HepG2 (cell line): ENCODE measurements around the gene WDFY1. TPM values are rescaled to one million over a fixed set of nuclear protein-coding genes. Genes with fewer than 3 reads are reported as not detected.

Experiments used
- FOXK2 ChIP-seq: fragments of 450-650 bp; IDR thresholded peaks from 2 replicates; pipeline ENCODE4 v1.6.1; 2016
- NCOA5 ChIP-seq: sonication (generic); formaldehyde crosslinking; IDR thresholded peaks from 2 replicates; pipeline ENCODE4 v1.4.0; 2020; ENCODE audit warnings: missing genetic modification reagents
- SOX6 ChIP-seq, 2 experiments: fragments of 450-650 bp in 1 of 2; sonication (generic) in 1 of 2; formaldehyde crosslinking in 1 of 2; IDR thresholded peaks; 2 replicates each; pipeline versions ENCODE4 v1.4.0 to v1.6.1; 2017 to 2020; ENCODE audit warnings: antibody characterized with exemption in 1 of 2, mild to moderate bottlenecking in 1 of 2, missing genetic modification reagents in 1 of 2
- SP5 ChIP-seq: IDR thresholded peaks from 2 replicates; pipeline ENCODE4 v1.6.1; 2016; ENCODE audit warnings: low read depth, borderline replicate concordance
- SRSF1 ChIP-seq: fragments of 200-400 bp; formaldehyde crosslinking; optimal IDR thresholded peaks from 2 replicates; pipeline ENCODE3; 2017; ENCODE audit warnings: mild to moderate bottlenecking, low read depth, low read length, moderate library complexity
- TEAD3 ChIP-seq: optimal IDR thresholded peaks from 2 replicates; pipeline ENCODE3; 2016; ENCODE audit warnings: borderline replicate concordance
- polyA plus RNA-seq, 8 experiments: library from polyadenylated mRNA; depleted of rRNA in 3 of 8; stranded (reverse) in 7 of 8; unstranded in 1 of 8; fragments of >200 nt; fragmentation: Illumina TruSeq in 4 of 8; extraction: Trizol in 4 of 8; gene quantifications; 2 replicates each; pipeline versions ENCODE4 v1.2.1 to v1.2.3, GENCODE V29; 2011 to 2016; ENCODE audit warnings: low read depth in 4 of 8, missing spikeins in 1 of 8, mixed read lengths in 1 of 8; ENCODE audit not compliant: insufficient read depth in 1 of 8
- total RNA-seq, 5 experiments: library from RNA; depleted of rRNA; stranded (reverse); fragments of >200 nt; fragmentation: Illumina TruSeq; extraction: Trizol; gene quantifications; 2 replicates each; pipeline ENCODE4 v1.2.3, GENCODE V29; 2016; ENCODE audit warnings: low read depth in 1 of 5
- TF ChIP-seq, protein P1 (sequence below): sonication (generic); formaldehyde crosslinking; IDR thresholded peaks from 2 replicates; pipeline ENCODE4 v1.5.1; 2020; ENCODE audit warnings: missing genetic modification reagents, mild to moderate bottlenecking, borderline replicate concordance
- TF ChIP-seq, protein P2 (sequence below): IDR thresholded peaks from 2 replicates; pipeline ENCODE4 v1.6.1; 2016; ENCODE audit warnings: missing genetic modification reagents, missing compliant biosample characterization
- TF ChIP-seq, protein P3 (sequence below): sonication (generic); formaldehyde crosslinking; IDR thresholded peaks from 2 replicates; pipeline ENCODE4 v1.4.0; 2020; ENCODE audit warnings: missing genetic modification reagents, borderline replicate concordance
- TF ChIP-seq, protein P4 (sequence below): sonication (generic); formaldehyde crosslinking; IDR thresholded peaks from 2 replicates; pipeline ENCODE4 v1.8.0; 2022; ENCODE audit warnings: mild to moderate bottlenecking, missing genetic modification reagents, borderline replicate concordance
- TF ChIP-seq, protein P5 (sequence below): fragments of 450-650 bp; IDR thresholded peaks from 2 replicates; pipeline ENCODE4 v1.6.1; 2016
- TF ChIP-seq, protein P6 (sequence below): sonication (generic); formaldehyde crosslinking; IDR thresholded peaks from 2 replicates; pipeline ENCODE4 v1.8.1; 2023; ENCODE audit warnings: missing genetic modification reagents, inconsistent platforms, borderline replicate concordance
- TF ChIP-seq, protein P7 (sequence below): IDR thresholded peaks from 2 replicates; pipeline ENCODE4 v1.6.1; 2016; ENCODE audit warnings: missing biosample characterization, missing genetic modification reagents, low read depth
- TF ChIP-seq, protein P8 (sequence below): sonication (generic); formaldehyde crosslinking; IDR thresholded peaks from 2 replicates; pipeline ENCODE4 v1.8.1; 2023; ENCODE audit warnings: mild to moderate bottlenecking, inconsistent platforms, moderate library complexity, missing genetic modification reagents, borderline replicate concordance

The WDFY1 gene
- total and polyA plus RNA-seq, 2 of the 13 experiments (the other 11 are each of a cell fraction or from before 2014, with no cell fraction given), result 77.0 to 78.4 TPM

DNA sequence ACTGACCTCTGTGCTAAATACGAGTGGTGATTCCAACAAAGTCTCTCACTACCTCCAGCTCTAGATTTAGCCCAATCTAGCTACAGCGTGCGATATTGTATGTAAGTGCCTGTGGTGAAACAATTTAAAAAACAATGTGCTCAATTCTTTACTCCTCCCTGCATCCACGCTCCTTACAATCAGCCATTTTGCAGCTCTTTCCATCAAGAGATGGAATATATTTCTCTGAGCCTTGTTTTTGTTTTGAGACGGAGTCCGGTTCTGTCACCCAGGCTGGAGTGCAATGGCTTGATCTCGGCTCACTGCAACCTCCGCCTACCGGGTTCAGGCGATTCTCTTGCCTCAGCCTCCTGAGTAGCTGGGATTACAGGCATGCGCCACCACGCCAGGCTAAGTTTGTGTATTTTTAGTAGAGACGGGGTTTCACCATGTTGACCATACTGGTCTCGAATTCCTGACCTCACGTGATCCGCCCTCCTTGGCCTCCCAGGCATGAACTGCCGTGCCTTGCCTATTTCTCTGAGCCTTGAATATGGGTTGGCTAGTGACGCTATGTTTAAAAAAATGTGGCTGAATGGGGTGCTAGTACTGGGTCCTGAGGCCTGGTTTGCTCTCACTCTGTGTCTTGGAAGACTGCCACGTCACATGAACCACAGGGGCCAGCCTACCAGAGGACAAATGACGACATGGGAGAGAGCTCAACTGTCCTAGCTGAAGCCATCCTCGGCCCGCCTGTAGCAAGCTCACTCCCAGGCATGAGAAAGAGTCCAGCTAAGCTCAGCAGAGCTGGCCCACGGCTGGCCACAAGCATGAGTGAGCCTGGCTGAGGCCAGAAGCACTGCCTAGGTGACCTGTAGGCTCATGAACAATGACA lies 14.8 kb downstream of the WDFY1 start (continued):
- TF ChIP-seq, protein P1, sequence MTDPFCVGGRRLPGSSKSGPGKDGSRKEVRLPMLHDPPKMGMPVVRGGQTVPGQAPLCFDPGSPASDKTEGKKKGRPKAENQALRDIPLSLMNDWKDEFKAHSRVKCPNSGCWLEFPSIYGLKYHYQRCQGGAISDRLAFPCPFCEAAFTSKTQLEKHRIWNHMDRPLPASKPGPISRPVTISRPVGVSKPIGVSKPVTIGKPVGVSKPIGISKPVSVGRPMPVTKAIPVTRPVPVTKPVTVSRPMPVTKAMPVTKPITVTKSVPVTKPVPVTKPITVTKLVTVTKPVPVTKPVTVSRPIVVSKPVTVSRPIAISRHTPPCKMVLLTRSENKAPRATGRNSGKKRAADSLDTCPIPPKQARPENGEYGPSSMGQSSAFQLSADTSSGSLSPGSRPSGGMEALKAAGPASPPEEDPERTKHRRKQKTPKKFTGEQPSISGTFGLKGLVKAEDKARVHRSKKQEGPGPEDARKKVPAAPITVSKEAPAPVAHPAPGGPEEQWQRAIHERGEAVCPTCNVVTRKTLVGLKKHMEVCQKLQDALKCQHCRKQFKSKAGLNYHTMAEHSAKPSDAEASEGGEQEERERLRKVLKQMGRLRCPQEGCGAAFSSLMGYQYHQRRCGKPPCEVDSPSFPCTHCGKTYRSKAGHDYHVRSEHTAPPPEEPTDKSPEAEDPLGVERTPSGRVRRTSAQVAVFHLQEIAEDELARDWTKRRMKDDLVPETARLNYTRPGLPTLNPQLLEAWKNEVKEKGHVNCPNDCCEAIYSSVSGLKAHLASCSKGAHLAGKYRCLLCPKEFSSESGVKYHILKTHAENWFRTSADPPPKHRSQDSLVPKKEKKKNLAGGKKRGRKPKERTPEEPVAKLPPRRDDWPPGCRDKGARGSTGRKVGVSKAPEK (CRISPR knock-in tag), result peak; percentile 66
- TF ChIP-seq, protein P2, sequence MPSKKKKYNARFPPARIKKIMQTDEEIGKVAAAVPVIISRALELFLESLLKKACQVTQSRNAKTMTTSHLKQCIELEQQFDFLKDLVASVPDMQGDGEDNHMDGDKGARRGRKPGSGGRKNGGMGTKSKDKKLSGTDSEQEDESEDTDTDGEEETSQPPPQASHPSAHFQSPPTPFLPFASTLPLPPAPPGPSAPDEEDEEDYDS (CRISPR knock-in tag), result peak; percentile 67
- TF ChIP-seq, protein P3, sequence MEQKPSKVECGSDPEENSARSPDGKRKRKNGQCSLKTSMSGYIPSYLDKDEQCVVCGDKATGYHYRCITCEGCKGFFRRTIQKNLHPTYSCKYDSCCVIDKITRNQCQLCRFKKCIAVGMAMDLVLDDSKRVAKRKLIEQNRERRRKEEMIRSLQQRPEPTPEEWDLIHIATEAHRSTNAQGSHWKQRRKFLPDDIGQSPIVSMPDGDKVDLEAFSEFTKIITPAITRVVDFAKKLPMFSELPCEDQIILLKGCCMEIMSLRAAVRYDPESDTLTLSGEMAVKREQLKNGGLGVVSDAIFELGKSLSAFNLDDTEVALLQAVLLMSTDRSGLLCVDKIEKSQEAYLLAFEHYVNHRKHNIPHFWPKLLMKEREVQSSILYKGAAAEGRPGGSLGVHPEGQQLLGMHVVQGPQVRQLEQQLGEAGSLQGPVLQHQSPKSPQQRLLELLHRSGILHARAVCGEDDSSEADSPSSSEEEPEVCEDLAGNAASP, result peak; percentile 85
- TF ChIP-seq SRSF1 (peak; percentile 4), SP5 (CRISPR knock-in tag) (no peak), TEAD3 (CRISPR knock-in tag) (peak; percentile 81), FOXK2 (peak; percentile 86), SOX6 (IDR thresholded peaks at IDR 0.05) (no peak), SOX6 (CRISPR knock-in tag; IDR thresholded peaks at IDR 0.05) (peak; percentile 86), NCOA5 (no peak)
- TF ChIP-seq, protein P4, sequence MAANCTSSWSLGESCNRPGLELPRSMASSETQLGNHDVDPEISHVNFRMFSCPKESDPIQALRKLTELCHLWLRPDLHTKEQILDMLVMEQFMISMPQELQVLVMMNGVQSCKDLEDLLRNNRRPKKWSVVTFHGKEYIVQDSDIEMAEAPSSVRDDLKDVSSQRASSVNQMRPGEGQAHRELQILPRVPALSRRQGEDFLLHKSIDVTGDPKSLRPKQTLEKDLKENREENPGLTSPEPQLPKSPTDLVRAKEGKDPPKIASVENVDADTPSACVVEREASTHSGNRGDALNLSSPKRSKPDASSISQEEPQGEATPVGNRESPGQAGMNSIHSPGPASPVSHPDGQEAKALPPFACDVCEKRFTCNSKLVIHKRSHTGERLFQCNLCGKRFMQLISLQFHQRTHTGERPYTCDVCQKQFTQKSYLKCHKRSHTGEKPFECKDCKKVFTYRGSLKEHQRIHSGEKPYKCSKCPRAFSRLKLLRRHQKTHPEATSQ (CRISPR knock-in tag), result peak; percentile 91; the same call in 1 of the 2 replicates
- TF ChIP-seq, protein P5, sequence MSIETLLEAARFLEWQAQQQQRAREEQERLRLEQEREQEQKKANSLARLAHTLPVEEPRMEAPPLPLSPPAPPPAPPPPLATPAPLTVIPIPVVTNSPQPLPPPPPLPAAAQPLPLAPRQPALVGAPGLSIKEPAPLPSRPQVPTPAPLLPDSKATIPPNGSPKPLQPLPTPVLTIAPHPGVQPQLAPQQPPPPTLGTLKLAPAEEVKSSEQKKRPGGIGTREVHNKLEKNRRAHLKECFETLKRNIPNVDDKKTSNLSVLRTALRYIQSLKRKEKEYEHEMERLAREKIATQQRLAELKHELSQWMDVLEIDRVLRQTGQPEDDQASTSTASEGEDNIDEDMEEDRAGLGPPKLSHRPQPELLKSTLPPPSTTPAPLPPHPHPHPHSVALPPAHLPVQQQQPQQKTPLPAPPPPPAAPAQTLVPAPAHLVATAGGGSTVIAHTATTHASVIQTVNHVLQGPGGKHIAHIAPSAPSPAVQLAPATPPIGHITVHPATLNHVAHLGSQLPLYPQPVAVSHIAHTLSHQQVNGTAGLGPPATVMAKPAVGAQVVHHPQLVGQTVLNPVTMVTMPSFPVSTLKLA, result peak; percentile 68
- TF ChIP-seq, protein P6, sequence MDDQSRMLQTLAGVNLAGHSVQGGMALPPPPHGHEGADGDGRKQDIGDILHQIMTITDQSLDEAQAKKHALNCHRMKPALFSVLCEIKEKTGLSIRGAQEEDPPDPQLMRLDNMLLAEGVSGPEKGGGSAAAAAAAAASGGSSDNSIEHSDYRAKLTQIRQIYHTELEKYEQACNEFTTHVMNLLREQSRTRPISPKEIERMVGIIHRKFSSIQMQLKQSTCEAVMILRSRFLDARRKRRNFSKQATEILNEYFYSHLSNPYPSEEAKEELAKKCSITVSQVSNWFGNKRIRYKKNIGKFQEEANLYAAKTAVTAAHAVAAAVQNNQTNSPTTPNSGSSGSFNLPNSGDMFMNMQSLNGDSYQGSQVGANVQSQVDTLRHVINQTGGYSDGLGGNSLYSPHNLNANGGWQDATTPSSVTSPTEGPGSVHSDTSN (CRISPR knock-in tag), result no peak
- TF ChIP-seq, protein P7, sequence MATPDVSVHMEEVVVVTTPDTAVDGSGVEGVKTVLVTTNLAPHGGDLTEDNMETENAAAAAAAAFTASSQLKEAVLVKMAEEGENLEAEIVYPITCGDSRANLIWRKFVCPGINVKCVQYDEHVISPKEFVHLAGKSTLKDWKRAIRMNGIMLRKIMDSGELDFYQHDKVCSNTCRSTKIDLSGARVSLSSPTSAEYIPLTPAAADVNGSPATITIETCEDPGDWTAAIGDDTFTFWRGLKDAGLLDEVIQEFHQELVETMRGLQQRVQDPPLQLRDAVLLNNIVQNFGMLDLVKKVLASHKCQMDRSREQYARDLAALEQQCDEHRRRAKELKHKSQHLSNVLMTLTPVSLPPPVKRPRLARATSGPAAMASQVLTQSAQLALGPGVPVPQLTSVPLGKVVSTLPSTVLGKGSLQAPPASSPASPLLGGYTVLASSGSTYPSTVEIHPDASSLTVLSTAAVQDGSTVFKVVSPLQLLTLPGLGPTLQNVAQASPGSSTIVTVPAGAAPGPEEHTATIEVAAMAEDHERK, result no peak
- TF ChIP-seq, protein P8, sequence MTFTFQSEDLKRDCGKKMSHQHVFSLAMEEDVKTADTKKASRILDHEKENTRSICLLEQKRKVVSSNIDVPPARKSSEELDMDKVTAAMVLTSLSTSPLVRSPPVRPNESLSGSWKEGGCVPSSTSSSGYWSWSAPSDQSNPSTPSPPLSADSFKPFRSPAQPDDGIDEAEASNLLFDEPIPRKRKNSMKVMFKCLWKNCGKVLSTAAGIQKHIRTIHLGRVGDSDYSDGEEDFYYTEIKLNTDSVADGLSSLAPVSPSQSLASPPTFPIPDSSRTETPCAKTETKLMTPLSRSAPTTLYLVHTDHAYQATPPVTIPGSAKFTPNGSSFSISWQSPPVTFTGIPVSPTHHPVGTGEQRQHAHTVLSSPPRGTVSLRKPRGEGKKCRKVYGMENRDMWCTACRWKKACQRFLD (CRISPR knock-in tag), result peak; percentile 75; the same call in 1 of the 2 replicates
